Measurements from ENCODE around the gene WDR6.

WDR6 gene

GRCh38 chr3:48980295-48980694 lies 26.9 kb upstream of the WDR6 start:
- H3K4me1 ChIP-seq (ENCODE audit: control insufficient read depth in 1 of 2, insufficient read depth in 2 of 2, low read length in 2 of 2), result no peaks in the 10 kb centered on the region
- H3K27ac ChIP-seq (ENCODE audit: low read length), result no peak overlapping the region
- no peak overlapping the region for H3K4me3 ChIP-seq (ENCODE audit: low read depth in 1 of 2, low read length in 2 of 2)
- peaks cover 64 to 87% of the 10 kb centered on the region in 2 donors for H3K36me3 ChIP-seq (ENCODE audit: control insufficient read depth in 1 of 2, insufficient read depth in 2 of 2, low read length in 2 of 2)
- H3K27me3 ChIP-seq (ENCODE audit: low read depth, low read length), result no peaks in the 10 kb centered on the region
- no peaks in the 10 kb centered on the region for H3K9me3 ChIP-seq (ENCODE audit: control insufficient read depth in 1 of 2, low read length in 2 of 2)

GRCh38 chr3:48982016-48982415 lies 25.2 kb upstream of the WDR6 start:
- Histone ChIP-seq H3K27me3 (ENCODE audit: low read depth, low read length) (no peaks in the 10 kb centered on the region), H3K36me3 (ENCODE audit: control insufficient read depth in 1 of 2, insufficient read depth in 2 of 2, low read length in 2 of 2) (peaks cover 68 to 75% of the 10 kb centered on the region in 2 donors), H3K4me1 (ENCODE audit: control insufficient read depth in 1 of 2, insufficient read depth in 2 of 2, low read length in 2 of 2) (no peaks in the 10 kb centered on the region), H3K9me3 (ENCODE audit: control insufficient read depth in 1 of 2, low read length in 2 of 2) (no peaks in the 10 kb centered on the region), H3K27ac (ENCODE audit: low read length) (no peak overlapping the region), H3K4me3 (ENCODE audit: low read depth in 1 of 2, low read length in 2 of 2) (no peak overlapping the region)

GRCh38 chr3:48982686-48983085 lies 24.5 kb upstream of the WDR6 start:
- H3K27me3 ChIP-seq (ENCODE audit: low read depth, low read length), result no peaks in the 10 kb centered on the region
- H3K9me3 ChIP-seq (ENCODE audit: control insufficient read depth in 1 of 2, low read length in 2 of 2), result no peaks in the 10 kb centered on the region
- no peak overlapping the region for H3K27ac ChIP-seq (ENCODE audit: low read length)
- no peaks in the 10 kb centered on the region for H3K4me1 ChIP-seq (ENCODE audit: control insufficient read depth in 1 of 2, insufficient read depth in 2 of 2, low read length in 2 of 2)
- no peak overlapping the region for H3K4me3 ChIP-seq (ENCODE audit: low read depth in 1 of 2, low read length in 2 of 2)
- H3K36me3 ChIP-seq (ENCODE audit: control insufficient read depth in 1 of 2, insufficient read depth in 2 of 2, low read length in 2 of 2), result peaks cover 66 to 68% of the 10 kb centered on the region in 2 donors

- no peaks in the 10 kb centered on the region for H3K4me1 ChIP-seq (ENCODE audit: control insufficient read depth in 1 of 2, insufficient read depth in 2 of 2, low read length in 2 of 2)
- no peak overlapping the region for H3K4me3 ChIP-seq (ENCODE audit: low read depth in 1 of 2, low read length in 2 of 2)
- peaks cover 62 to 64% of the 10 kb centered on the region in 2 donors for H3K36me3 ChIP-seq (ENCODE audit: control insufficient read depth in 1 of 2, insufficient read depth in 2 of 2, low read length in 2 of 2)
- no peaks in the 10 kb centered on the region for H3K9me3 ChIP-seq (ENCODE audit: control insufficient read depth in 1 of 2, low read length in 2 of 2)
- no peaks in the 10 kb centered on the region for H3K27me3 ChIP-seq (ENCODE audit: low read depth, low read length)
- H3K27ac ChIP-seq (ENCODE audit: low read length), result no peak overlapping the region
Observed at GRCh38 chr3:48983096-48983495, 24.1 kb upstream of the WDR6 start.

GRCh38 chr3:48984663-48985062 lies 22.5 kb upstream of the WDR6 start:
- Histone ChIP-seq H3K27me3 (ENCODE audit: low read depth, low read length) (no peaks in the 10 kb centered on the region), H3K4me1 (ENCODE audit: control insufficient read depth in 1 of 2, insufficient read depth in 2 of 2, low read length in 2 of 2) (peaks cover 5 to 7% of the 10 kb centered on the region in 2 donors), H3K9me3 (ENCODE audit: control insufficient read depth in 1 of 2, low read length in 2 of 2) (no peaks in the 10 kb centered on the region), H3K36me3 (ENCODE audit: control insufficient read depth in 1 of 2, insufficient read depth in 2 of 2, low read length in 2 of 2) (peaks cover 53 to 55% of the 10 kb centered on the region in 2 donors), H3K27ac (ENCODE audit: low read length) (no peak overlapping the region), H3K4me3 (ENCODE audit: low read depth in 1 of 2, low read length in 2 of 2) (no peak overlapping the region)

- peaks cover 43 to 45% of the 10 kb centered on the region in 2 donors for H3K36me3 ChIP-seq (ENCODE audit: control insufficient read depth in 1 of 2, insufficient read depth in 2 of 2, low read length in 2 of 2)
- no peak overlapping the region for H3K4me3 ChIP-seq (ENCODE audit: low read depth in 1 of 2, low read length in 2 of 2)
Observed at GRCh38 chr3:48985831-48986376, 21.3 kb upstream of the WDR6 start.

GRCh38 chr3:48989126-48989795 lies 17.9 kb upstream of the WDR6 start:
- no peaks in the 10 kb centered on the region for H3K9me3 ChIP-seq (ENCODE audit: control insufficient read depth in 1 of 2, low read length in 2 of 2)
- peaks cover 15 to 17% of the 10 kb centered on the region in 2 donors for H3K36me3 ChIP-seq (ENCODE audit: control insufficient read depth in 1 of 2, insufficient read depth in 2 of 2, low read length in 2 of 2)
- H3K27ac ChIP-seq (ENCODE audit: low read length), result peak overlapping the region; percentile 96
- peak overlapping the region; percentile 73 to 97 for H3K4me3 ChIP-seq (ENCODE audit: low read depth in 1 of 2, low read length in 2 of 2)
- H3K4me1 ChIP-seq (ENCODE audit: control insufficient read depth in 1 of 2, insufficient read depth in 2 of 2, low read length in 2 of 2), result peaks cover 15 to 23% of the 10 kb centered on the region in 2 donors
- H3K27me3 ChIP-seq (ENCODE audit: low read depth, low read length), result no peaks in the 10 kb centered on the region

More at GRCh38 chr3:48985831-48986376, 21.3 kb upstream of the WDR6 start:
- no peaks in the 10 kb centered on the region for H3K9me3 ChIP-seq (ENCODE audit: control insufficient read depth in 1 of 2, low read length in 2 of 2)
- H3K4me1 ChIP-seq (ENCODE audit: control insufficient read depth in 1 of 2, insufficient read depth in 2 of 2, low read length in 2 of 2), result peaks cover 5 to 9% of the 10 kb centered on the region in 2 donors
- no peak overlapping the region for H3K27ac ChIP-seq (ENCODE audit: low read length)
- no peaks in the 10 kb centered on the region for H3K27me3 ChIP-seq (ENCODE audit: low read depth, low read length)

GRCh38 chr3:48989796-48990635 lies 17.2 kb upstream of the WDR6 start, which contains the start of gene P4HTM:
Gene P4HTM (plus strand): TSS chr3:48990241. CDS start chr3:48990257, 16 bp downstream.
- Histone ChIP-seq H3K36me3 (ENCODE audit: control insufficient read depth in 1 of 2, insufficient read depth in 2 of 2, low read length in 2 of 2) (peaks cover 11 to 12% of the 10 kb centered on the region in 2 donors), H3K4me3 (ENCODE audit: low read depth in 1 of 2, low read length in 2 of 2) (peak within 1 kb of the TSS; percentile 89 to 97), H3K27ac (ENCODE audit: low read length) (peak within 1 kb of the TSS; percentile 96), H3K4me1 (ENCODE audit: control insufficient read depth in 1 of 2, insufficient read depth in 2 of 2, low read length in 2 of 2) (peaks cover 15 to 23% of the 10 kb centered on the region in 2 donors), H3K9me3 (ENCODE audit: control insufficient read depth in 1 of 2, low read length in 2 of 2) (no peaks in the 10 kb centered on the region), H3K27me3 (ENCODE audit: low read depth, low read length) (no peaks in the 10 kb centered on the region)

GRCh38 chr3:48990636-48991469 lies 16.3 kb upstream of the WDR6 start:
- H3K4me3 ChIP-seq (ENCODE audit: low read depth in 1 of 2, low read length in 2 of 2), result peak overlapping the region; percentile 89 to 97
- H3K27me3 ChIP-seq (ENCODE audit: low read depth, low read length), result no peaks in the 10 kb centered on the region
- H3K4me1 ChIP-seq (ENCODE audit: control insufficient read depth in 1 of 2, insufficient read depth in 2 of 2, low read length in 2 of 2), result peaks cover 15 to 23% of the 10 kb centered on the region in 2 donors
- H3K9me3 ChIP-seq (ENCODE audit: control insufficient read depth in 1 of 2, low read length in 2 of 2), result no peaks in the 10 kb centered on the region
- peak overlapping the region; percentile 53 for H3K27ac ChIP-seq (ENCODE audit: low read length)
- peaks cover 9 to 10% of the 10 kb centered on the region in 2 donors for H3K36me3 ChIP-seq (ENCODE audit: control insufficient read depth in 1 of 2, insufficient read depth in 2 of 2, low read length in 2 of 2)

GRCh38 chr3:48991851-48992545 lies 15.2 kb upstream of the WDR6 start:
- Histone ChIP-seq H3K9me3 (ENCODE audit: control insufficient read depth in 1 of 2, low read length in 2 of 2) (no peaks in the 10 kb centered on the region), H3K27ac (ENCODE audit: low read length) (no peak overlapping the region), H3K36me3 (ENCODE audit: control insufficient read depth in 1 of 2, insufficient read depth in 2 of 2, low read length in 2 of 2) (peaks cover 0 to 6% of the 10 kb centered on the region in 2 donors), H3K4me3 (ENCODE audit: low read depth in 1 of 2, low read length in 2 of 2) (peak overlapping the region; percentile 89 to 97), H3K27me3 (ENCODE audit: low read depth, low read length) (no peaks in the 10 kb centered on the region), H3K4me1 (ENCODE audit: control insufficient read depth in 1 of 2, insufficient read depth in 2 of 2, low read length in 2 of 2) (peaks cover 15 to 23% of the 10 kb centered on the region in 2 donors)
